SK-N-SH treated with all-trans-retinoic acid at 6 μM for 48 hours (cell line): ENCODE data around the gene SEPTIN5.

Source experiments
- ATAC-seq: fragments of 200-7000 bp; cut with Tn5 transposase; 3 replicates; pipeline ENCODE4 v1.9.1; 2020; ENCODE audit warnings: mild to moderate bottlenecking, moderate library complexity
- ARNTL ChIP-seq: fragments of 450-650 bp; formaldehyde crosslinking; IDR thresholded peaks from 2 replicates; pipeline ENCODE4 v1.5.0; 2020; ENCODE audit warnings: low read depth, mild to moderate bottlenecking, moderate library complexity, borderline replicate concordance
- BACH2 ChIP-seq: fragments of 250-450 bp; sonication (Bioruptor Pico); IDR thresholded peaks from 2 replicates; pipeline ENCODE4 v1.9.0; 2021; ENCODE audit warnings: mild to moderate bottlenecking, borderline replicate concordance
- CSRNP3 ChIP-seq: fragments of 250-450 bp; sonication (Bioruptor Pico); IDR thresholded peaks from 2 replicates; pipeline ENCODE4 v1.5.1; 2021; ENCODE audit warnings: mild to moderate bottlenecking, moderate library complexity
- ESRRG ChIP-seq: fragments of 250-450 bp; sonication (Bioruptor Pico); IDR thresholded peaks from 2 replicates; pipeline ENCODE4 v1.6.1; 2021; ENCODE audit warnings: mild to moderate bottlenecking
- GLIS3 ChIP-seq: fragments of 250-450 bp; sonication (Bioruptor Pico); IDR thresholded peaks from 2 replicates; pipeline ENCODE4 v1.5.0; 2020; ENCODE audit warnings: mild to moderate bottlenecking, moderate library complexity
- ISL1 ChIP-seq: fragments of 250-450 bp; sonication (Bioruptor Pico); IDR thresholded peaks from 2 replicates; pipeline ENCODE4 v2.1.2; 2022; ENCODE audit warnings: mild to moderate bottlenecking, moderate library complexity
- PATZ1 ChIP-seq: fragments of 250-450 bp; sonication (Bioruptor Pico); IDR thresholded peaks from 2 replicates; pipeline ENCODE4 v1.8.0; 2020; ENCODE audit warnings: mild to moderate bottlenecking, moderate library complexity, borderline replicate concordance
- POU6F1 ChIP-seq: fragments of 250-450 bp; sonication (Bioruptor Pico); IDR thresholded peaks from 2 replicates; pipeline ENCODE4 v1.8.0; 2021; ENCODE audit warnings: low read depth, mild to moderate bottlenecking, moderate library complexity, borderline replicate concordance
- PPARA ChIP-seq: fragments of 250-450 bp; sonication (Bioruptor Pico); IDR thresholded peaks from 2 replicates; pipeline ENCODE4 v1.5.0; 2020; ENCODE audit warnings: mild to moderate bottlenecking, borderline replicate concordance
- RARB ChIP-seq: fragments of 250-450 bp; sonication (Bioruptor Pico); IDR thresholded peaks from 2 replicates; pipeline ENCODE4 v1.8.0; 2021; ENCODE audit warnings: mild to moderate bottlenecking, moderate library complexity
- SNAI2 ChIP-seq: fragments of 250-450 bp; sonication (Bioruptor Pico); IDR thresholded peaks from 2 replicates; pipeline ENCODE4 v1.5.0; 2020; ENCODE audit warnings: mild to moderate bottlenecking, moderate library complexity
- TCF4 ChIP-seq: fragments of 250-450 bp; sonication (Bioruptor Pico); IDR thresholded peaks from 2 replicates; pipeline ENCODE4 v1.8.0; 2021; ENCODE audit warnings: mild to moderate bottlenecking, moderate library complexity, borderline replicate concordance
- TOX ChIP-seq: fragments of 250-450 bp; sonication (Bioruptor Pico); IDR thresholded peaks from 2 replicates; pipeline ENCODE4 v1.8.0; 2021; ENCODE audit warnings: mild to moderate bottlenecking, moderate library complexity, borderline replicate concordance
- TSHZ2 ChIP-seq: fragments of 250-450 bp; sonication (Bioruptor Pico); IDR thresholded peaks from 2 replicates; pipeline ENCODE4 v1.5.0; 2020; ENCODE audit warnings: mild to moderate bottlenecking, moderate library complexity
- ZC3H10 ChIP-seq: fragments of 250-450 bp; sonication (Bioruptor Pico); IDR thresholded peaks from 2 replicates; pipeline ENCODE4 v1.5.1; 2021; ENCODE audit warnings: mild to moderate bottlenecking, moderate library complexity
- ZFP3 ChIP-seq: fragments of 250-450 bp; sonication (Bioruptor Pico); IDR thresholded peaks from 2 replicates; pipeline ENCODE4 v1.5.0; 2020; ENCODE audit warnings: mild to moderate bottlenecking, moderate library complexity
- ZFP30 ChIP-seq: fragments of 450-650 bp; formaldehyde crosslinking; IDR thresholded peaks from 2 replicates; pipeline ENCODE4 v1.5.0; 2022; ENCODE audit warnings: mild to moderate bottlenecking, moderate library complexity
- ZNF565 ChIP-seq: fragments of 450-650 bp; formaldehyde crosslinking; conservative IDR thresholded peaks from 2 replicates; pipeline ENCODE4 v1.5.0; 2020; ENCODE audit warnings: low read depth, mild to moderate bottlenecking, moderate library complexity
- ZNF70 ChIP-seq: fragments of 450-650 bp; formaldehyde crosslinking; IDR thresholded peaks from 2 replicates; pipeline ENCODE4 v1.5.0; 2020; ENCODE audit warnings: mild to moderate bottlenecking, moderate library complexity

Gene SEPTIN5

GRCh38 chr22:19746726-19747125 lies 32.4 kb downstream of the SEPTIN5 start:
- TF ChIP-seq PATZ1 (CRISPR knock-in tag) (no peak), ISL1 (CRISPR knock-in tag) (no peak), ZFP30 (no peak), TCF4 (CRISPR knock-in tag) (no peak), ZFP3 (CRISPR knock-in tag) (no peak), TSHZ2 (CRISPR knock-in tag) (no peak), GLIS3 (CRISPR knock-in tag) (no peak), TOX (CRISPR knock-in tag) (no peak), ZNF565 (CRISPR knock-in tag) (no peak)

GRCh38 chr22:19747551-19747950 lies 33.2 kb downstream of the SEPTIN5 start:
- TF ChIP-seq BACH2 (CRISPR knock-in tag) = no peak
- no peak for TF ChIP-seq ISL1 (CRISPR knock-in tag)
- no peak for TF ChIP-seq ZNF70 (CRISPR knock-in tag)
- no peak for TF ChIP-seq PPARA
- TF ChIP-seq GLIS3 (CRISPR knock-in tag) = no peak
- TF ChIP-seq RARB (CRISPR knock-in tag) = no peak
- TF ChIP-seq TOX (CRISPR knock-in tag) = no peak
- TF ChIP-seq ESRRG = no peak
- TF ChIP-seq TCF4 (CRISPR knock-in tag) = no peak
- no peak for TF ChIP-seq ZNF565 (CRISPR knock-in tag)
- no peak for TF ChIP-seq CSRNP3 (CRISPR knock-in tag)
- no peak for TF ChIP-seq SNAI2 (CRISPR knock-in tag)
- no peak for TF ChIP-seq ZC3H10
- no peak for TF ChIP-seq TSHZ2 (CRISPR knock-in tag)
- TF ChIP-seq ARNTL (CRISPR knock-in tag) = no peak
- no peak for TF ChIP-seq PATZ1 (CRISPR knock-in tag)
- no peak for TF ChIP-seq POU6F1 (CRISPR knock-in tag)
- TF ChIP-seq ZFP3 (CRISPR knock-in tag) = no peak
- TF ChIP-seq, all 23 proteins: peak for 0
- no peak for ATAC-seq

More at GRCh38 chr22:19746726-19747125, 32.4 kb downstream of the SEPTIN5 start:
- ATAC-seq = no peak
